HEK293 (cell line): ENCODE measurements around the gene ADM.

ENCODE experiments used
- CTCF ChIA-PET: fragments of 350-600 bp; formaldehyde crosslinking; extraction: SDS; loops from one replicate; lab custom pipeline; 2021; ENCODE audit warnings: antibody characterized with exemption; lab: Yijun Ruan, JAX
- POLR2A ChIA-PET: fragments of 300-600 bp; formaldehyde crosslinking; extraction: SDS; loops from one replicate; lab custom pipeline; 2020; ENCODE audit warnings: antibody characterized with exemption, inconsistent platforms; lab: Yijun Ruan, JAX
- H3K27ac ChIP-seq: fragments of 200-500 bp; sonication (Bioruptor generic); 2 replicates; pipeline ENCODE4 v1.5.1; 2014; ENCODE audit warnings: low read depth, low read length, control low read depth, inconsistent platforms; ENCODE audit errors: extremely low read depth
- H3K36me3 ChIP-seq, 2 experiments: fragments of 200-500 bp in 1 of 2; sonication (Bioruptor generic) in 1 of 2; 1 replicate in 1 of 2; 2 replicates in 1 of 2; pipeline ENCODE4 v1.5.1; 2014 to 2017; ENCODE audit warnings: inconsistent platforms in 2 of 2, low read length in 2 of 2; ENCODE audit not compliant: control insufficient read depth in 2 of 2, insufficient read depth in 1 of 2
- H3K4me1 ChIP-seq: fragments of 200-500 bp; sonication (Bioruptor generic); 2 replicates; pipeline ENCODE4 v1.5.1; 2014; ENCODE audit warnings: mild to moderate bottlenecking, low read length, inconsistent platforms; ENCODE audit not compliant: control insufficient read depth, insufficient read depth
- H3K4me3 ChIP-seq: 2 replicates; pipeline ENCODE4 v1.5.1; 2011; ENCODE audit warnings: low read depth, mild to moderate bottlenecking, control low read depth, low read length, moderate library complexity
- H3K9me3 ChIP-seq: fragments of 200-500 bp; sonication (Bioruptor generic); 2 replicates; pipeline ENCODE4 v1.5.1; 2014; ENCODE audit warnings: low read depth, low read length, inconsistent platforms; ENCODE audit not compliant: control insufficient read depth, insufficient read depth
- CTCF ChIP-seq: fragments of 450-650 bp; formaldehyde crosslinking; IDR thresholded peaks from 2 replicates; pipeline ENCODE4 v1.5.1; 2016; ENCODE audit warnings: missing biosample characterization, missing genetic modification characterization
- MEIS1 ChIP-seq: sonication (generic); formaldehyde crosslinking; IDR thresholded peaks from 2 replicates; pipeline ENCODE4 v1.8.1; 2022; ENCODE audit warnings: missing genetic modification reagents, mild to moderate bottlenecking, borderline replicate concordance
- MYNN ChIP-seq: fragments of 450-650 bp; formaldehyde crosslinking; IDR thresholded peaks from 2 replicates; pipeline ENCODE4 v1.5.1; 2016; ENCODE audit warnings: missing biosample characterization, missing genetic modification characterization, borderline replicate concordance
- PRDM4 ChIP-seq: fragments of 450-650 bp; formaldehyde crosslinking; IDR thresholded peaks from 2 replicates; pipeline ENCODE4 v1.5.1; 2017; ENCODE audit warnings: missing biosample characterization, missing genetic modification characterization
- SP3 ChIP-seq: fragments of 450-650 bp; formaldehyde crosslinking; IDR thresholded peaks from 2 replicates; pipeline ENCODE4 v1.5.1; 2016; ENCODE audit warnings: missing biosample characterization, missing genetic modification characterization
- TSHZ1 ChIP-seq: fragments of 450-650 bp; formaldehyde crosslinking; IDR thresholded peaks from 2 replicates; pipeline ENCODE4 v1.5.1; 2016; ENCODE audit warnings: missing biosample characterization, missing genetic modification characterization, borderline replicate concordance
- WT1 ChIP-seq: fragments of 450-650 bp; formaldehyde crosslinking; IDR thresholded peaks from 2 replicates; pipeline ENCODE4 v1.5.1; 2016; ENCODE audit warnings: missing biosample characterization, missing genetic modification characterization
- ZBTB1 ChIP-seq: fragments of 450-650 bp; formaldehyde crosslinking; IDR thresholded peaks from 2 replicates; pipeline ENCODE4 v1.5.1; 2016; ENCODE audit warnings: missing biosample characterization, missing genetic modification characterization
- ZFP3 ChIP-seq: fragments of 450-650 bp; formaldehyde crosslinking; IDR thresholded peaks from 2 replicates; pipeline ENCODE4 v1.5.1; 2016; ENCODE audit warnings: low read depth, missing biosample characterization, missing genetic modification characterization
- ZNF157 ChIP-seq: fragments of 450-650 bp; formaldehyde crosslinking; IDR thresholded peaks from 2 replicates; pipeline ENCODE4 v1.5.1; 2016; ENCODE audit warnings: missing biosample characterization, missing genetic modification characterization
- ZNF174 ChIP-seq: fragments of 450-650 bp; formaldehyde crosslinking; IDR thresholded peaks from 2 replicates; pipeline ENCODE4 v1.5.0; 2017; ENCODE audit warnings: missing biosample characterization, mild to moderate bottlenecking, missing genetic modification characterization
- ZNF2 ChIP-seq: fragments of 450-650 bp; formaldehyde crosslinking; IDR thresholded peaks from 2 replicates; pipeline ENCODE4 v1.5.1; 2016; ENCODE audit warnings: missing biosample characterization, missing genetic modification characterization
- ZNF26 ChIP-seq: fragments of 450-650 bp; formaldehyde crosslinking; IDR thresholded peaks from 2 replicates; pipeline ENCODE4 v1.5.1; 2016; ENCODE audit warnings: missing biosample characterization, missing genetic modification characterization
- ZNF341 ChIP-seq: fragments of 450-650 bp; formaldehyde crosslinking; IDR thresholded peaks from 2 replicates; pipeline ENCODE4; 2016; ENCODE audit warnings: low read depth, missing biosample characterization, missing genetic modification characterization
- ZNF433 ChIP-seq: fragments of 450-650 bp; formaldehyde crosslinking; IDR thresholded peaks from 2 replicates; pipeline ENCODE4 v1.5.1; 2016; ENCODE audit warnings: missing biosample characterization, missing genetic modification characterization, low read depth
- ZNF510 ChIP-seq: fragments of 450-650 bp; formaldehyde crosslinking; IDR thresholded peaks from 2 replicates; pipeline ENCODE4 v1.5.1; 2018; ENCODE audit warnings: mild to moderate bottlenecking, missing genetic modification characterization, missing biosample characterization; ENCODE audit not compliant: insufficient replicate concordance
- ZNF544 ChIP-seq: fragments of 450-650 bp; formaldehyde crosslinking; IDR thresholded peaks from 2 replicates; pipeline ENCODE4 v1.5.0; 2017; ENCODE audit warnings: missing biosample characterization, missing genetic modification characterization
- ZNF549 ChIP-seq: fragments of 450-650 bp; IDR thresholded peaks from 2 replicates; pipeline ENCODE4 v1.5.1; 2018; ENCODE audit warnings: missing biosample characterization, missing genetic modification characterization, mild to moderate bottlenecking, inconsistent platforms, moderate library complexity
- ZNF626 ChIP-seq: fragments of 450-650 bp; sonication (Bioruptor Pico); formaldehyde crosslinking; IDR thresholded peaks from 2 replicates; pipeline ENCODE4 v1.5.1; 2018; ENCODE audit warnings: missing biosample characterization, missing genetic modification characterization, inconsistent platforms
- ZNF654 ChIP-seq: fragments of 450-650 bp; formaldehyde crosslinking; IDR thresholded peaks from 2 replicates; pipeline ENCODE4 v1.5.1; 2016; ENCODE audit warnings: low read depth, missing biosample characterization, missing genetic modification characterization
- ZNF664 ChIP-seq: fragments of 450-650 bp; formaldehyde crosslinking; IDR thresholded peaks from 2 replicates; pipeline ENCODE4 v1.5.1; 2016; ENCODE audit warnings: missing biosample characterization, missing genetic modification characterization
- ZNF692 ChIP-seq: fragments of 450-650 bp; formaldehyde crosslinking; IDR thresholded peaks from 2 replicates; pipeline ENCODE4 v1.5.1; 2016; ENCODE audit warnings: missing biosample characterization, missing genetic modification characterization
- ZNF747 ChIP-seq: fragments of 450-650 bp; formaldehyde crosslinking; IDR thresholded peaks from 2 replicates; pipeline ENCODE4 v1.5.1; 2016; ENCODE audit warnings: missing biosample characterization, missing genetic modification characterization
- ZNF76 ChIP-seq: fragments of 450-650 bp; formaldehyde crosslinking; IDR thresholded peaks from 2 replicates; pipeline ENCODE4; 2016; ENCODE audit warnings: low read depth, missing biosample characterization, missing genetic modification characterization, borderline replicate concordance
- ZNF791 ChIP-seq: fragments of 450-650 bp; formaldehyde crosslinking; IDR thresholded peaks from 2 replicates; pipeline ENCODE4 v1.5.1; 2016; ENCODE audit warnings: missing biosample characterization, missing genetic modification characterization

The ADM gene

GRCh38 chr11:10333490-10333889 is 28.6 kb downstream of the ADM start (continued):
- TF ChIP-seq ZNF692 (tag by site-specific recombination) = no peak
- no peak for TF ChIP-seq ZBTB1 (tag by site-specific recombination)
- no peak for TF ChIP-seq ZNF654
- no peak for TF ChIP-seq ZNF747
- no peak for TF ChIP-seq ZNF549 (tag by site-specific recombination)
- no peak for TF ChIP-seq ZFP3 (tag by site-specific recombination)
- no peak for TF ChIP-seq ZNF791 (tag by site-specific recombination)
- no peak for TF ChIP-seq ZNF2
- no peak for TF ChIP-seq ZNF76 (tag by site-specific recombination)
- TF ChIP-seq ZNF664 (tag by site-specific recombination) = no peak

GRCh38 chr11:10338287-10338686 is 33.4 kb downstream of the ADM start:
- Histone ChIP-seq H3K4me1 (no peaks in the 10 kb centered on the region), H3K9me3 (no peaks in the 10 kb centered on the region), H3K4me3 (no peak overlapping the region), H3K36me3 (no peaks in the 10 kb centered on the region), H3K27ac (no peak overlapping the region)
- POLR2A ChIA-PET = no interaction called here
- CTCF ChIA-PET = no interaction called here
- TF ChIP-seq WT1 (tag by site-specific recombination) = no peak
- TF ChIP-seq CTCF (tag by site-specific recombination) = no peak
- no peak for TF ChIP-seq MEIS1
- TF ChIP-seq MYNN (tag by site-specific recombination) = no peak
- TF ChIP-seq SP3 (tag by site-specific recombination) = no peak
- no peak for TF ChIP-seq ZNF26 (tag by site-specific recombination)
- TF ChIP-seq ZNF341 (tag by site-specific recombination) = no peak
- no peak for TF ChIP-seq ZNF544 (tag by site-specific recombination)
- TF ChIP-seq ZNF626 (tag by site-specific recombination) = no peak
- no peak for TF ChIP-seq ZNF157 (tag by site-specific recombination)

GRCh38 chr11:10348650-10349280 is 43.9 kb downstream of the ADM start:
- CTCF ChIA-PET = no interaction called here
- TF ChIP-seq TSHZ1 (tag by site-specific recombination) (no peak), ZNF433 (tag by site-specific recombination) (no peak), PRDM4 (tag by site-specific recombination) (no peak), ZNF174 (no peak), ZNF510 (tag by site-specific recombination) (no peak)

More at GRCh38 chr11:10348650-10349280, 43.9 kb downstream of the ADM start:
- no peaks in the 10 kb centered on the region for H3K36me3 ChIP-seq
- POLR2A ChIA-PET = no interaction called here
- H3K9me3 ChIP-seq = no peaks in the 10 kb centered on the region
- H3K4me1 ChIP-seq = no peaks in the 10 kb centered on the region
- no peak overlapping the region for H3K27ac ChIP-seq
- no peak overlapping the region for H3K4me3 ChIP-seq
